NCI-H446 treated with DMSO at 0.1 percent for 48 hours (cell line): ENCODE data around the gene MYT1.
"Not testable (repeated sequence)": the region's sequence is repeated elsewhere in the genome, so short reads cannot be mapped to it uniquely, and the experiment has no call there.

ENCODE experiments used
- DNase-seq: peaks from one replicate; lab custom pipeline; 2025; lab: John Stamatoyannopoulos, UW

MYT1 gene

GRCh38 chr20:64169091-64169560, 4.9 kb downstream of the MYT1 start:
- DNase-seq, result no peak

GRCh38 chr20:64171211-64171610, 7.0 kb downstream of the MYT1 start:
- no peak for DNase-seq

GRCh38 chr20:64173116-64173515, 8.9 kb downstream of the MYT1 start:
- DNase-seq, result no peak

- no peak for DNase-seq
Measured at GRCh38 chr20:64176551-64176950, 12.3 kb downstream of the MYT1 start.

- DNase-seq, result no peak
Measured at GRCh38 chr20:64176971-64177370, 12.7 kb downstream of the MYT1 start.

- DNase-seq, result no peak
Measured at GRCh38 chr20:64177384-64177783, 13.1 kb downstream of the MYT1 start.

- DNase-seq, result no peak
Measured at GRCh38 chr20:64177787-64178186, 13.5 kb downstream of the MYT1 start.

- DNase-seq, result not testable (repeated sequence)
Measured at GRCh38 chr20:64178925-64179324, 14.7 kb downstream of the MYT1 start.

- DNase-seq, result no peak
Measured at GRCh38 chr20:64179805-64180204, 15.6 kb downstream of the MYT1 start.

GRCh38 chr20:64180673-64181072, 16.4 kb downstream of the MYT1 start:
- no peak for DNase-seq

GRCh38 chr20:64181391-64181790, 17.1 kb downstream of the MYT1 start:
- DNase-seq, result no peak

GRCh38 chr20:64182146-64182865, 18.1 kb downstream of the MYT1 start:
- DNase-seq, result no peak

GRCh38 chr20:64183313-64183712, 19.1 kb downstream of the MYT1 start:
- no peak for DNase-seq

GRCh38 chr20:64184795-64185194, 20.5 kb downstream of the MYT1 start:
- DNase-seq, result no peak

- DNase-seq, result no peak
Measured at GRCh38 chr20:64185276-64185900, 21.1 kb downstream of the MYT1 start.

GRCh38 chr20:64186071-64186598, 21.9 kb downstream of the MYT1 start:
- DNase-seq, result no peak

GRCh38 chr20:64187213-64187612, 23.0 kb downstream of the MYT1 start:
- not testable (repeated sequence) for DNase-seq

GRCh38 chr20:64188091-64188490, 23.8 kb downstream of the MYT1 start:
- DNase-seq, result no peak

- no peak for DNase-seq
Measured at GRCh38 chr20:64188682-64189529, 24.7 kb downstream of the MYT1 start.

- no peak for DNase-seq
Measured at GRCh38 chr20:64189530-64189966, 25.3 kb downstream of the MYT1 start.

- no peak for DNase-seq
Measured at GRCh38 chr20:64189986-64190385, 25.7 kb downstream of the MYT1 start.

GRCh38 chr20:64191002-64191401, 26.8 kb downstream of the MYT1 start:
- no peak for DNase-seq
